GM21723 (cell line): ENCODE data around the gene LRRC8D.
"Not testable (repeated sequence)": the region's sequence is repeated elsewhere in the genome, so short reads cannot be mapped to it uniquely, and the experiment has no call there.

Experiments used
- ATAC-seq: cut with Tn5 transposase; IDR thresholded peaks from one replicate; pipeline ENCODE4 v1.9.1; 2021; ENCODE audit warnings: mild to moderate bottlenecking, moderate library complexity; ENCODE audit not compliant: unreplicated experiment

The LRRC8D gene

DNA sequence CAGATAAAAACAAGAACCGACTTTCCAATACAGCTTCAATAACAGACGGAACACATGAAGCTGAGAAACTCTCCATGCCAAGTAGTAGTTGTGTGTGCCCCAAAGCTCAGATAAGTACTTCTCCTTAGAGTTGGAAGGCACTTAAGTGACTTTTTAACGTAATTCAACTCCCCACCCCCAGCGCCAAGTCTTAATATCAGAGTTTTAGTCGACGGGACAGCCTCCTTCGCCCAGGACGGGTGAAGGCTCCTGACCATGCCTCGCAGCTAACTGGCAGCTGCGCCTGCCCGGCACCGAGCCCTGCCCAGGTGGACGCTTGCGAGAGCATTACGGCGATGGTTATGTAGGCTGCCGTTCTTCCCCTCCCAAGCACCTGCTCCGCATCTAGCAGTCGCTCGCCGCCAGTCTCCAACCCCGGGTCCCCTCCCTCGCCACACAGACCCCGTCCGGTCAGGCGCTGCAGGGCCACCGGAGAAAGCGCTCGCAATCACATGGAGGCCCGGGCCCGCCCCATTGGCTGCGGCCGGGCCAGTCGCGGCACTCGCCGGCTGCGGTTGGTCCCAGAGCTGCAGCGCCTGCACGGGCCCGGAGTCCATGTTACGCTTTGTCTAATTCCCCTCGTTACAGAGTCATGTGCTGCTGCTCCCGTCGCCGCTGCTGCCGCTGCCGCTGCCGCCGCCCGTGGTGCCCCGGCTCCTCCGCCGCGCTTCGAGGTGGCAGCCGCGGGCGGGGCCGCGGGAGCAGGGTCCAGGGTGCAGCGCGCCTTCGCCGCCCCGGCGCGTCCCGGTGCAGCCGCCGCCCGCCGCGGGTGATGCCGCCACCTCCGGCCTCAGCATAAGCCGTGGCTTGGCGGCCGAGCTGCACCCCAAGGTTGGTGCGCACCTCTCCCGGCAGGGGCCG is at the start of gene LRRC8D:
TSS of gene LRRC8D (plus strand) at position 611 of the 900 bp plus-strand sequence. CDS start 112,037 bp downstream, outside the sequence.
- ATAC-seq = peak; percentile 80

DNA sequence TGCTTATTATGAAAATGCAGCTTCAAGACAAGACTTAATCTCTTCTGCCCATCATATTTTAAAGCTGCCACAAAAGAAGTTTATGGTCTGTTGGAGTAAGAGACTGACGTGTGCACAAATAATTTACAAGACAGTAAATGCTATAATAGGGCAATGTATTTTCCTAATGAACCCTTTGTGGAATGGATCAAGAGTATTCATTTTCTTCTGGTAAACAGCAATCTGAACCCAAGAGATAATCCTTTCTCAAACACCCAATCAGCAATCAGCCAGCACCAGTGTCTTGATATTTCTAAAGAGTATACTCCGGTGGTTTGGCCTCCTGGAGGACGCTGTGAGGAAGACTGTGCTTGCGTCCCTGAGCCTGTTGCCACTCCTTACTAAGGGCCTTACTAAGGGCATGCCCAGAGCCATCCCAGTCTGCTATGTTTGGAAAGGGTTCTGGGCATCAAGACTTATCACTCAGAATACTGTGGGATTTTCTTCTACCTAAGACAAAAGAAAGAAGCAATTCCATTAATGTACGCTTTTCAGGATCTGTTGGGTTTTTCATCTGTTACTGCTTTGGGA is 48.8 kb upstream of the LRRC8D start:
- ATAC-seq = no peak

DNA sequence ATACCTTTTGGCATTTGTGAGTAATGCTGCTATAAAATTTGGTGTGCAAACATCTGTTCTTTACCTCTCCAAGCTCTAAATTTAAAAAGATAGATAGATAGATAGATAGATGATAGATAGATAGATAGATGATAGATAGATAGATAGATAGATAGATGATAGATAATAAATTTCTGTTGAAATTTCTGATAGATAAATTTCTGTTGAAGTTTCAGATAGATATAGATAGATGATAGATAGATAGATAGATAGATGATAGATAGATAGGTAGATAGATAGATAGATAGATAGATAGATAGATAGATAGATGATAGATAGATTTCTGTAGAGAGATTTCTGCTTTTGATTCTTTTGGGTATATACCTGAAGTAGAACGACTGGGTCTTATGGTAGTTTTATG is 44.7 kb upstream of the LRRC8D start:
- ATAC-seq = not testable (repeated sequence)

DNA sequence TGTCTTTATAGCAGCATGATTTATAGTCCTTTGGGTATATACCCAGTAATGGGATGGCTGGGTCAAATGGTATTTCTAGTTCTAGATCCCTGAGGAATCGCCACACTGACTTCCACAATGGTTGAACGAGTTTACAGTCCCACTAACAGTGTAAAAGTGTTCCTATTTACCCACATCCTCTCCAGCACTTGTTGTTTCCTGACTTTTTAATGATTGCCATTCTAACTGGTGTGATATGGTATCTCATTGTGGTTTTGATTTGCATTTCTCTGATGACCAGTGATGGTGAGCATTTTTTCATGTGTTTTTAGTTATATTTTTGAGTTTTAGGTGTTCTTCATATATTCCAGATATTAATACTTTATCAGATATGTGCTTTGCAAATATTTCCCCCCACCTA is 43.6 kb upstream of the LRRC8D start:
- ATAC-seq = not testable (repeated sequence)

DNA sequence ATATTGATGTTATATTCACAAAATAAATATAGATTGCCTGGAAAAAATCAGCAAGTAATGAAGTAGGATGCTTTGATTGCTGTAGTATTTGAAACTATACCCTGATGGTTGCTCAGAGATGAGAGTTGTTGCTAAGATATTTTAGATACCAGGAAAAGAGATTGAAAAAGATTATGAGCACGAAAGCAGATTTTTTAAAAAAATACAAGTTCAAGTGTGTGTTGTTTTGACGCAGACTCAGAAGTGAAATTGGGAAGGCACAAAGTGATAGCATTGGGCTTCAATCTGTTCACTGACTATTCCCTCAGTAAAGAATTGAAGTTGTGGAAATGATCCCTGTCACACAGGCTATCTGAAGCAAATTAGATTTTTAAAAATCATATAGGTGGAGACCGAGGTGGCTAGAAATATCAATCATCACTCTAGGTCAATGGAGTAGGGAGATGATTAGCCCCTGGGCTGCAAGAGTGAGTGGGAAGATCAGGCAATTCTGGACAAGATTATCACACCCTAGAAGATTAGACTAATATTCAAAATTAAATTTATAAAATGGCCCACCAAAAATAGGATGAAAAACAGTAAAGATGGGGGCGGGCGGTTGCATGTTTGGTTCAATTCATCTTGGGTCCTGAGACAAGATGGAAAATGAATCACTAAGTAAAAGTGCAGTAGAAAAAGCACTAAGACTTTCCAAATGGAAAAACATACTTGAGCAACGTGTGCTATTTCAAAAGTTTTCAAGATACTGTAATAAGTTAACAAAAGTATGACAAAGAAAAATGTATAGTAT is 41.5 kb upstream of the LRRC8D start:
- ATAC-seq = no peak

DNA sequence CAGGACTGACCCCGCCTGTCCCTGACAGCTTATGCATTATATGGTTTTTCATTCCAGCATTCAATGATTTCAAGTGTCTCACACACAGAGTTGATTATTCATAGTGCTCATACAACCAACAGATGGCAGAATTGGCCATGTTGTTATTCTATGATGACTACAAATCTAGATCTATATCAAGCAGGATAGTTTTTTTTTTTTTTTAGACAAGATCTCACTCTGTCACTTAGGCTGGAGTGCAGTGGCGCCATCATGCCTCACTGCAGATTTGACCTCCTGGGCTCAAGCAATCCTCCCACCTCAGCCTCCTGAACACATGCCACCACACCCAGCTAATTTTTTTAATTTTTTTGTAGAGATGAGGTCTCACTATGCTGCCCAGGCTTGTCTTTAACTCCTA is 40.1 kb upstream of the LRRC8D start:
- no peak for ATAC-seq

DNA sequence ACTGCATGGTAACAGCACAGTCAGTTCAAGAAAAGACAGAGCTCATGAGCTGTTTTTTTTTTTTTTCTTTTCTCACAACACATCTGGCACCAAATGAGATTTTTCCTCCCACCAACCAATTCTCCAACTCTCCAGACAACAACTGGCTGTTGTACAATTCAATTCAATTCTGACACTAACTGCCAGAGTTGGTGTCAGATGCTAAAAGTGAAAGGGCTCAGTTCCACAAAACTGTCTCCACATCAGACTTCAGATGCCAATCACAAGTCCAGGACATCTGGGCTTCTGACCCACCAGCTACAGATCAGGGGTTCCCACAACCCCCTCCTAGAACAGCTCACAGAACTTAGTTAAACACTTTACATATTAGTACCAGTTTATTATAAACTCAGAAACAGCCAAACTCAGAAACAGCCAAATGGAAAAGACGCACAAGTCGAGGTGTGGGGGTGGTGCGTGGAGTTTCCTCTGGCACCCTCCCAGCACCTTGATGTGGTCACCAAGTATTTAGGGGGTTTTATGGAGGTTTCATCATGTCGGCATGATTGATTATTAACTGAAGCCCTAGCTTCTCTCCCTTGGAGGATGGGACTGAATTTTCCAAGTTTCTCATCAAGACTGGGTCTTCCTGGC is 39.2 kb upstream of the LRRC8D start:
- peak; percentile 82 for ATAC-seq

DNA sequence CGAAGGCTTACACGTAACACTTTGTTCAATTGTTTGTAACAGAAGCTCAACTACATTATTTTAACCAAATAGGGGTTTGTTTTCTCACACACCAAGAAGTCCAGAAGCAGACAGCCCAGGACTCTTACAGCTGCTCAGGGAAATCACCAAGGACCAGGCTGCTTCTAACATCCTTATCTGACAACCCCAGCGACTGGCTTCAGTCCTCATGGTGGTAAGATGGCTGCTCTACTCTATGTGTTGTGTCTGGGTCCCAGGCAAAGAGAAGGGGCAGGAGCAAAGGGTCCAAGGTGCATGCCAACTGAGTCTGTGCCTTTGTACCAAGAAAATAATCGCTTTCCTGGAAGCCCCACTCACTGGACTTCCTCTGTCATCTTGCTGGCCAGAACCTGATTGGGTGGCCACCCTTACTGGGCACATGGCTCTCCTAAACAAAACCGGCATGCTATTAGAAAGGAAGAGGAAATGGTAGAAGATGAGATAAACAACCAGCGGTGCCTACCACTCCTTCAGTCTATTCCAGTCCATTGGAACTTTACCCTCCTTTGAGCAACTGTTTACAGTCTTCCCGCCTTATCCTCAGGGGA is 34.1 kb upstream of the LRRC8D start:
- no peak for ATAC-seq

DNA sequence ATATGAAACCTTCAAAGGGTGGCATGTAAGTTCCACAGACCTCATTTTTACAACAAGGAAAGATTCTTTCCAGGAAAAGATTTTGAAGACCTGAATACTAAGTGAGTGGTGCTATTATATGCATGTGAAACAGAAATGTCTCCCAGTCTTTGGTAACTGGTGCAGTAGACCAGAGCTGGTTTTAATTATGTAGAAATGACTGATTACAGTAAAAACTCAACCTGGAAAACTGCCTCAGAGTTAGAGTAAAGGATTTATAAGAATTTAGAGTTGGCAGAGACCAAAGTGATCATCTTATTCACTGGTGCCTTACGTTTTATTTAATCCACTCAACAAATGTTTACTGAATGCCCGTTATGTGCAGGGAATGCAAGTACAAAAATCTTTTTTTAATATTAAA is 30.2 kb upstream of the LRRC8D start:
- no peak for ATAC-seq

DNA sequence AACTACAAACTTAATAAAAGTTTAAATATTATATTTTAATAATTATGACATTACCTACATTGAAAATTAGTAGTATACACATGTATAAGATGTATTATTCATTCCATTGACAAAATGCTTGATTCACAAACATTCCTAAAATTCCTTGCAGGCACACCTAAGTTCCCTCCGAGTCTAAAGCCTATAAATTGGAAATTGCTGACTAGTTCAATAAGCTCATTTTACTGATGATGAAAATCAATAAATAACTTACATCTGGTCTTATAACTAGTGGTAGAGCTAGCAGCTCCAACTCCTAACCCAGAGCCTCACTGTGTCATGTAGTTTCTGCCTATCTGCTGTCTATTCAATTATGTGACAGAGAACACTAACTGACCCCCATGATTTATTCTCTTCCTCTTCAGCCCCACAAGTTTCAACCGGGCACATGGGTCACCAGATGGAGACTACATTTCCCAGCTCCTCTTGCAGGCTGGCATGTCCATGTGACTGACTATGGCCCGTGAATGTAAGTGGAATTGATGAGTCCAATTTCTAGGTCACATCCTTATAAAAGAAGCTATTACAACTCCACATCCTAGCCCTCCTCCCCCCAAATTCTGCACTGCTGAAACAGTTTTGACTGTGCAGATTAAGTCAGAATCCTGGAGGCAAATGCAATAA is 29.6 kb upstream of the LRRC8D start:
- no peak for ATAC-seq

DNA sequence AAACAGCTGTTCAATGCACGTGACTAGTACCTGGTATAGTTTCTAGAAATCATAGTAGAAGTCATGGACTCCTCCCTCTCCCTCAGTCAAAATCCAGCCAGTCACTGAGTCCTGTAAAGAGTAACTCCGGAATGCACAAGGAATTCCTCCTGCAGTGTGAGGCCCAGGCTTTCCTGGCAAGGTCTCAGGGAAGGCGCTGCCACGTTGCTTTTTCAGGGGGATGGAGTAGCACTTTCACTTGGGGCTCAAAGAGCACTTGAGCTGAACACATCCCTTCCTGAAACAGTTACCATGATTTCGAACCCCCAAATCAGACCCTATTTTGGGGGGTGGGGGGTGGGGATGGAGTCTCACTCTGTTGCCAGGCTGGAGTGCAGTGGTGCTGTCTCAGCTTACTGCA is 26.4 kb upstream of the LRRC8D start:
- no peak for ATAC-seq

DNA sequence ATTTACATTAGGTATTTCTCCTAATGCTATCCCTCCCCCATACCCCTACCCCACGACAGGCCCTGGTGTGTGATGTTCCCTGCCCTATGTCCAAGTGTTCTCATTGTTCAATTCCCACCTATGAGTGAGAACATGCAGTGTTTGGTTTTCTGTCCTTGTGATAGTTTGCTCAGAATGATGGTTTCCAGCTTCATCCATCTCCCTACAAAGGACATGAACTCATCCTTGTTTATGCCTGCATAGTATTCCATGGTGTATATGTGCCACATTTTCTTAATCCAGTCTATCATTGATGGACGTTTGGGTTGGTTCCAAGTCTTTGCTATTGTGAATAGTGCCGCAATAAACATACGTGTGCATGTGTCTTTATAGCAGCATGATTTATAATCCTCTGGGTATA is 25.3 kb upstream of the LRRC8D start:
- not testable (repeated sequence) for ATAC-seq

DNA sequence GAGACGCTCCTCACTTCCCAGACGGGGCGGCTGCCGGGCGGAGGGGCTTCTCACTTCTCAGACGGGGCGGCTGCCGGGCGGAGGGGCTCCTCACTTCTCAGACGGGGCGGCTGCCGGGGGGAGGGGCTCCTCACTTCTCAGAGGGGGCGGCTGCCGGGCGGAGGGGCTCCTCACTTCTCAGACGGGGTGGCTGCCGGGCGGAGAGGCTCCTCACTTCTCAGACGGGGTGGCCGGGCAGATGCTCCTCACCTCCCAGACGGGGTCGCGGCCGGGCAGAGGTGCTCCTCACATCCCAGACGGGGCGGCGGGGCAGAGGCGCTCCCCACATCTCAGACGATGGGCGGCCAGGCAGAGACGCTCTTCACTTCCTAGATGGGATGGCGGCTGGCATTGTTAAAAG is 23.0 kb upstream of the LRRC8D start:
- ATAC-seq = not testable (repeated sequence)

DNA sequence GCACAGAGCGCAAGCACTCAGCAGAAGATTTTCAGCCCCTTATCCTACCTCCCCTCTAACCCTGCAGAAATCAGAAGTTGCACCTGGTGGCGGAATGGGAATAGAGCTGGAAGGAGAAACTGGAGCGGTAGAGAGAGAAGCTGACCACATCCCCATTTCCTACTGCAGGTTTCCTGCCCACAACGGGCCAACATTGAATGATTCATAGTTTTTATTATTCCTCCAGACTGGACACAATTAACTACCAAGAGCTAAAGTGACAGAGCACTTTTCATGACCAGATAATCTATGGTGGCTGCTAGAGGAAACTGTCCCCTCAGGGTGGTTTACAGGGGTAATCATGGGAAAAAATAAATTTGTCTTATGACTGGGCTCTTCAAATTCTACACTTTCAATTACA is 21.3 kb upstream of the LRRC8D start:
- ATAC-seq = no peak

DNA sequence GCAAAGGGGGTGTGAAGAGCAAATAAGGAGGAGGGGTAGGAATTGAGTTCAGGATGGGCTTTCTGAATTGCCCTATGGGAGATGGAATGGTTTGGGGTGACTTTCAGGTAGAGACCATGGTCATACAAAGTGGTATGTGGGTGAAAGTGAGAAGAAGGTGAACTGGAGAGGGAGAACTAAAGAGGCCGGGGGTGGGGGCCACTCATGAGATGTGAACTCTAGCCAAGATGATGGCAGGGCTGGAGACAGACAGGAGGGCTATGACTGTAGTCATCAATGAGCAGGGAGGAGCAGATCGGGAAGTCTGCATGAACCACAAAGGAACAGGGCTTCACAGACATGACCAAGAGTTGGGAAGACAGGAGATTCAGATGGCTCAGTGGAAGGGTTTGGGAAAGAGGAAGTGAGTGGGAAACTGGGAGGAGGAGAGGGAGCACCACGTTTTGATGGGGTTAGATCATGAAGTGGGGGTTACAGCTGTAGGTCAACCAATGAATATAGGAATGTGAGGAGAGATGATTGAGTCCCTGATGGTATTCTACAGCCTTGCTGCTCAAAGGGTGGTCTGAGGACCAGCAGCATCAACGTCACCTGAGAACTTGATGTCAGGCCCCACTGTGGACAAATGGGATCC is 20.7 kb upstream of the LRRC8D start:
- no peak for ATAC-seq

DNA sequence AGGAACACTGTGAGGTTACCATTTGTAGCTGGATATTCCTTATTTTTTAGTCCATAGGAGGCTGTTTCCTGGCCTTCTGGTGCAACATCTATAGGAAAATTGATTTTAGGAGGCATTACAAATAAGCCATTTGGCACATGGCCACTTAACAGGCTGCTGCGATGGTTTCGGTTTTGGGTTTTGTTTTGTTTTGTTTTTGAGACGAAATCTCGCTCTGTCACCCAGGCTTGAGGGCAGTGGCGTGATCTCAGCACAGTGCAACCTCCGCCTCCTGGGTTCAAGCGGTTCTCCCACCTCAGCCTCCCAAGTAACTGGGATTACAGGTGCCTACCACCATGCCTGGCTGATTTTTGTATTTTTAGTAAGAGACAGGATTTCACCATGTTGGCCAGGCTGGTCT is 20.1 kb upstream of the LRRC8D start:
- ATAC-seq = no peak

DNA sequence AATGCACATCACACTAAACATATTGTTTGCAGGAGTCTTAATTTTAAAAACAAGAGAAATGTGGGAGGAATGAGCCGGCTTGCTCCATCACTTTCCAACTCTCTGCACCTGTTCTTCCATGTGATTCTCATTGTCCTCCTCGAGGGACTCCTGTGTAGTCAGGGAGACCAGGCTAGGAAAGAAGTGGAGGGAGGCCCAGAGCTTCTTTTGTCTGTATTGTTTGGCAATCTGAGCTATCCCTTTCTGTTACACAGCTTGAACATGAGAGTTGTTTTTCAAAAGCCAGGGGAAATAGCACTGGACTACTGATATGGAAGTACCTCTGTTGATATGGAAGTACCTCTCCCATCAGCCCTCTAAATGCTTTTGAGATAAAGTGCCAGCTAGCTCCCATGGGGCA is 18.8 kb upstream of the LRRC8D start:
- no peak for ATAC-seq

DNA sequence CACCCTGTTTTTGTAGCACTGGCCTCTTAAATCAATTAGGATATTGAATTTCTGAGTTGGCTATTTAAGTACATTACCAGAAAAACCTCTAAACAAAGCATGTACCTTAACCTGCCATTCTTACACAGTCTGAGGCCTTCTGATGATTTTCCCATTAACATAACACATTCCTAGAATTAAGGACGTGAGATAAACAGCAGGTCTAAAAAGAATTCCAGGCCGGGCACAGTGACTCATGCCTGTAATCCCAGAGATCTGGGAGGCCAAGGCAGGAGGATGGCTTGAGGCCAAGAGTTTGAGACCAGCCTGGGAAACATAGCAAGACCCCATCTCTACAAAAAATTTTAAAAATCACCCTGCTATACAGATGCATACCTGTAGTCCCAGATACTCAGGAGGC is 18.0 kb upstream of the LRRC8D start:
- no peak for ATAC-seq

DNA sequence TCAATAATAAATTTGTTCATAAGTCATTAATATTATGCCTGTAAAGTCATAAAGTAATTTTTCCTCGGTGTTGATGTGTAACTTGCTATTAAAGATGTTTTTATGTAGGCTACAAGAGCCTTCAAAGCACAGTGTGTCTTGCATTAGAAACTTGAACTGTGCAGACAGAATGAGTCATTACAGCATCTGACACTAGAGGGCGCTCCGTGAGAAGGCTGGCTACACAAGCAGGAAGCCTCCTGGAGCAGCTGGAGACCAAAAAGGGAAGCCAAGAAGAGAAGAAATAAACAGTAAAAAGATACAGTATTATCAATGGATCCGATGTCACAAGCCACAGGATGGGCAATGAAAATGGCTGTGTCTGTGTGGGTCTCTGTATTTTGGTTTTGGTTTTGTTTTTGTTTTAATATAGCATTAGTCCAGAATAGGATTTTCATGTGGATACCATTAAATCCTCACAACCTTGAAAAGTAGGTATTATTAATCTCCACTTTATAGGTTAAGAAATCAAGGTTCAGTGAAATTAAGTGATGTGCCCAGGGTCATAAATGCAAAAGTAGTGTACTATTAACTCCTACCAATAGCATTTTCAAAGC is 16.1 kb upstream of the LRRC8D start:
- peak; percentile 80 for ATAC-seq
